ENCODE data around the gene BANF1. TPM values are rescaled to one million over a fixed set of nuclear protein-coding genes. Genes with fewer than 3 reads are reported as not detected.

Gene BANF1
- total and polyA plus RNA-seq, 4 donors, result 10.7 to 100.0 (median 47.0) TPM

DNA sequence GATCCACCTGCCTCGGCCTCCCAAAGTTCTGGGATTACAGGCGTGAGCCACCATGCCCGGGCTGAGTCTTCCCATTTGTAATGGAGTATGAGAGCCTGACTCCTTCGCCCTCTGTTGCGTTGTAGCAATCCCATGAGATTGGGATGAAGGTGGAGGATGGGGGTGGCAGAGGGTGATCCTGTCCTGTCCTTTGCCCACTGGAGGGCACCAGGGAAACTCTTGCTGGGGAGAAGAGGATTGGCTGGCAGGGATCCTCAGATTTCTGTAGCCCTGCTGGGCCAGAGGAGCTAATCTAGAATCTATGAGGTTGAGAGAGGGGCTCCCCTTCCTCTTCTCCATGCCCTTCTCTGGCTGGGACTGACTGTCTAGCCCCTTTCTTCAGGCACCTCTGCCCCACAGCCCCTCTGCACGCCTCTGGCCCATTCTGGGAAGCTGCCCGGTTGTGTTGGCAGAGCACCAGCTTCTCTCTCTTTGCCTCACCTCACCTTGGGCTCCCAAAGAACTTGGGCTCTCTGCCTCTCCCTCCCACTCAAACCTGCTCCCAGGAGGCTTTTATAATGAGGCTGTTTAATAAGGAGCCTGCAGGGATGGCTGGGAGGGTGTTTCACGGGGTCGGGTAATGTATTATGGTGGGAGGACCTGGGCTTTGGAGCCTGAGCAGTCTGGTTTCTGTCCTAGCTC lies 33.5 kb downstream of the BANF1 start (continued):
- TF ChIP-seq GABPA (IDR thresholded peaks at IDR 0.05 in 1 of 2, conservative IDR thresholded peaks at IDR 0.05 in 1 of 2) (no peak), RAD21 (IDR thresholded peaks at IDR 0.05) (no peak), SP1 (IDR thresholded peaks at IDR 0.05) (no peak), NR2F2 (IDR thresholded peaks at IDR 0.05) (no peak), JUND (IDR thresholded peaks at IDR 0.05) (no peak), YY1 (IDR thresholded peaks at IDR 0.05) (no peak), EGR1 (IDR thresholded peaks at IDR 0.05; ENCODE audit: low read depth in 2 of 2) (no peak)
- TF ChIP-seq, protein P1, sequence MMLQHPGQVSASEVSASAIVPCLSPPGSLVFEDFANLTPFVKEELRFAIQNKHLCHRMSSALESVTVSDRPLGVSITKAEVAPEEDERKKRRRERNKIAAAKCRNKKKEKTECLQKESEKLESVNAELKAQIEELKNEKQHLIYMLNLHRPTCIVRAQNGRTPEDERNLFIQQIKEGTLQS (IDR thresholded peaks at IDR 0.05), result no peak
- TF ChIP-seq, protein P2, sequence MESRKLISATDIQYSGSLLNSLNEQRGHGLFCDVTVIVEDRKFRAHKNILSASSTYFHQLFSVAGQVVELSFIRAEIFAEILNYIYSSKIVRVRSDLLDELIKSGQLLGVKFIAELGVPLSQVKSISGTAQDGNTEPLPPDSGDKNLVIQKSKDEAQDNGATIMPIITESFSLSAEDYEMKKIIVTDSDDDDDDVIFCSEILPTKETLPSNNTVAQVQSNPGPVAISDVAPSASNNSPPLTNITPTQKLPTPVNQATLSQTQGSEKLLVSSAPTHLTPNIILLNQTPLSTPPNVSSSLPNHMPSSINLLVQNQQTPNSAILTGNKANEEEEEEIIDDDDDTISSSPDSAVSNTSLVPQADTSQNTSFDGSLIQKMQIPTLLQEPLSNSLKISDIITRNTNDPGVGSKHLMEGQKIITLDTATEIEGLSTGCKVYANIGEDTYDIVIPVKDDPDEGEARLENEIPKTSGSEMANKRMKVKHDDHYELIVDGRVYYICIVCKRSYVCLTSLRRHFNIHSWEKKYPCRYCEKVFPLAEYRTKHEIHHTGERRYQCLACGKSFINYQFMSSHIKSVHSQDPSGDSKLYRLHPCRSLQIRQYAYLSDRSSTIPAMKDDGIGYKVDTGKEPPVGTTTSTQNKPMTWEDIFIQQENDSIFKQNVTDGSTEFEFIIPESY (IDR thresholded peaks at IDR 0.05), result no peak

DNA sequence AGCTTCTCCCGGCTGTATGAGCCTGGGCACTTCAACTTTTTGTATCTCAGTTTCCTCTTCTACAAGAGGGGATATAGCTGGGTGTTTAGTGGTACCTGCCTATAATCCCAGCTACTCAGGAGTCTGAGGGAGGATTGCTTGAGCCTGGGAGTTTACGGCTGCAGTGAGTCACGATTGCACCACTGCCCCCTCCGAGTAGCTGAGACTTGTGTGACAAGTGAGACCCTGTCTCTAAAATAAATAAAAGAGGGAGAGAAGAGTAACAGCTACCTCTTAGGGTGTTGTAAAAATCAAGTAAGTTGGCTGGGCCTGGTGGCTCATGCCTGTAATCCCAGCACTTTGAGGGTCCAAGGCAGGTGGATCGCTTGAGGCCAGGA lies 34.0 kb downstream of the BANF1 start:
- 88% methylated on average over 5 of the region's 5 CpGs for WGBS
- Histone ChIP-seq H3K9ac (ENCODE audit: low read depth in 1 of 2, low read length in 2 of 2) (no peak overlapping the region), H3K9me3 (ENCODE audit: control insufficient read depth in 4 of 4, low read length in 3 of 4) (no peaks in the 10 kb centered on the region), H3K4me1 (ENCODE audit: control insufficient read depth in 4 of 4, insufficient read depth in 4 of 4, low read length in 3 of 4) (no peaks in the 10 kb centered on the region), H3K27ac (ENCODE audit: low read depth in 1 of 2, low read length in 2 of 2) (no peak overlapping the region), H3K27me3 (ENCODE audit: control insufficient read depth in 4 of 4, insufficient read depth in 4 of 4, low read length in 3 of 4) (peaks cover 0 to 5% (median 0%) of the 10 kb centered on the region in 4 donors), H3K36me3 (ENCODE audit: control insufficient read depth in 4 of 4, insufficient read depth in 3 of 4, low read depth in 1 of 4, low read length in 3 of 4) (no peaks in the 10 kb centered on the region), H3K4me3 (ENCODE audit: low read depth in 1 of 3, low read length in 3 of 3) (no peak overlapping the region)
- TF ChIP-seq, protein P2 (IDR thresholded peaks at IDR 0.05), result no peak
- no peak for TF ChIP-seq NR2F2 (IDR thresholded peaks at IDR 0.05)
- no peak for TF ChIP-seq GABPA (IDR thresholded peaks at IDR 0.05 in 1 of 2, conservative IDR thresholded peaks at IDR 0.05 in 1 of 2)
- TF ChIP-seq, protein P1 (IDR thresholded peaks at IDR 0.05), result no peak
- TF ChIP-seq JUND (IDR thresholded peaks at IDR 0.05), result no peak
- TF ChIP-seq TAF1 (conservative IDR thresholded peaks at IDR 0.05), result no peak
- no peak for TF ChIP-seq FOXA1 (IDR thresholded peaks at IDR 0.05)
- TF ChIP-seq, protein P3, sequence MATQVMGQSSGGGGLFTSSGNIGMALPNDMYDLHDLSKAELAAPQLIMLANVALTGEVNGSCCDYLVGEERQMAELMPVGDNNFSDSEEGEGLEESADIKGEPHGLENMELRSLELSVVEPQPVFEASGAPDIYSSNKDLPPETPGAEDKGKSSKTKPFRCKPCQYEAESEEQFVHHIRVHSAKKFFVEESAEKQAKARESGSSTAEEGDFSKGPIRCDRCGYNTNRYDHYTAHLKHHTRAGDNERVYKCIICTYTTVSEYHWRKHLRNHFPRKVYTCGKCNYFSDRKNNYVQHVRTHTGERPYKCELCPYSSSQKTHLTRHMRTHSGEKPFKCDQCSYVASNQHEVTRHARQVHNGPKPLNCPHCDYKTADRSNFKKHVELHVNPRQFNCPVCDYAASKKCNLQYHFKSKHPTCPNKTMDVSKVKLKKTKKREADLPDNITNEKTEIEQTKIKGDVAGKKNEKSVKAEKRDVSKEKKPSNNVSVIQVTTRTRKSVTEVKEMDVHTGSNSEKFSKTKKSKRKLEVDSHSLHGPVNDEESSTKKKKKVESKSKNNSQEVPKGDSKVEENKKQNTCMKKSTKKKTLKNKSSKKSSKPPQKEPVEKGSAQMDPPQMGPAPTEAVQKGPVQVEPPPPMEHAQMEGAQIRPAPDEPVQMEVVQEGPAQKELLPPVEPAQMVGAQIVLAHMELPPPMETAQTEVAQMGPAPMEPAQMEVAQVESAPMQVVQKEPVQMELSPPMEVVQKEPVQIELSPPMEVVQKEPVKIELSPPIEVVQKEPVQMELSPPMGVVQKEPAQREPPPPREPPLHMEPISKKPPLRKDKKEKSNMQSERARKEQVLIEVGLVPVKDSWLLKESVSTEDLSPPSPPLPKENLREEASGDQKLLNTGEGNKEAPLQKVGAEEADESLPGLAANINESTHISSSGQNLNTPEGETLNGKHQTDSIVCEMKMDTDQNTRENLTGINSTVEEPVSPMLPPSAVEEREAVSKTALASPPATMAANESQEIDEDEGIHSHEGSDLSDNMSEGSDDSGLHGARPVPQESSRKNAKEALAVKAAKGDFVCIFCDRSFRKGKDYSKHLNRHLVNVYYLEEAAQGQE (IDR thresholded peaks at IDR 0.05), result no peak
- TF ChIP-seq, protein P4, sequence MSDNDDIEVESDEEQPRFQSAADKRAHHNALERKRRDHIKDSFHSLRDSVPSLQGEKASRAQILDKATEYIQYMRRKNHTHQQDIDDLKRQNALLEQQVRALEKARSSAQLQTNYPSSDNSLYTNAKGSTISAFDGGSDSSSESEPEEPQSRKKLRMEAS (IDR thresholded peaks at IDR 0.05), result no peak
- TF ChIP-seq SP1 (IDR thresholded peaks at IDR 0.05), result no peak
- TF ChIP-seq YY1 (IDR thresholded peaks at IDR 0.05), result no peak
- TF ChIP-seq FOXA2 (IDR thresholded peaks at IDR 0.05), result no peak
- no peak for TF ChIP-seq HNF4A (conservative IDR thresholded peaks at IDR 0.05)
- TF ChIP-seq EGR1 (IDR thresholded peaks at IDR 0.05; ENCODE audit: low read depth in 2 of 2), result no peak
- TF ChIP-seq HNF4G (IDR thresholded peaks at IDR 0.05), result no peak
- TF ChIP-seq, protein P5, sequence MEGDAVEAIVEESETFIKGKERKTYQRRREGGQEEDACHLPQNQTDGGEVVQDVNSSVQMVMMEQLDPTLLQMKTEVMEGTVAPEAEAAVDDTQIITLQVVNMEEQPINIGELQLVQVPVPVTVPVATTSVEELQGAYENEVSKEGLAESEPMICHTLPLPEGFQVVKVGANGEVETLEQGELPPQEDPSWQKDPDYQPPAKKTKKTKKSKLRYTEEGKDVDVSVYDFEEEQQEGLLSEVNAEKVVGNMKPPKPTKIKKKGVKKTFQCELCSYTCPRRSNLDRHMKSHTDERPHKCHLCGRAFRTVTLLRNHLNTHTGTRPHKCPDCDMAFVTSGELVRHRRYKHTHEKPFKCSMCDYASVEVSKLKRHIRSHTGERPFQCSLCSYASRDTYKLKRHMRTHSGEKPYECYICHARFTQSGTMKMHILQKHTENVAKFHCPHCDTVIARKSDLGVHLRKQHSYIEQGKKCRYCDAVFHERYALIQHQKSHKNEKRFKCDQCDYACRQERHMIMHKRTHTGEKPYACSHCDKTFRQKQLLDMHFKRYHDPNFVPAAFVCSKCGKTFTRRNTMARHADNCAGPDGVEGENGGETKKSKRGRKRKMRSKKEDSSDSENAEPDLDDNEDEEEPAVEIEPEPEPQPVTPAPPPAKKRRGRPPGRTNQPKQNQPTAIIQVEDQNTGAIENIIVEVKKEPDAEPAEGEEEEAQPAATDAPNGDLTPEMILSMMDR (IDR thresholded peaks at IDR 0.05; ENCODE audit: low read depth, low read length, missing input control), result no peak
- no peak for TF ChIP-seq RAD21 (IDR thresholded peaks at IDR 0.05)
- no peak for TF ChIP-seq RXRA (IDR thresholded peaks at IDR 0.05)
- DNase-seq (ENCODE audit: low spot score), result no peak
